ENCODE data around the gene FGD6.

GRCh38 chr12:95241761-95242506 is 24.7 kb upstream of the FGD6 start:
- TF ChIP-seq SP1 (IDR thresholded peaks at IDR 0.05): no peak
- TF ChIP-seq LEF1 (IDR thresholded peaks at IDR 0.05; ENCODE audit: borderline replicate concordance): no peak
- no peak for TF ChIP-seq TARDBP (IDR thresholded peaks at IDR 0.05)
- no peak for TF ChIP-seq HDGF (IDR thresholded peaks at IDR 0.05; ENCODE audit: borderline replicate concordance)
- TF ChIP-seq L3MBTL2 (conservative IDR thresholded peaks at IDR 0.05): no peak
- no peak for TF ChIP-seq SUZ12 (IDR thresholded peaks at IDR 0.05)
- no peak for TF ChIP-seq NFRKB (IDR thresholded peaks at IDR 0.05)
